Measurements from ENCODE around the gene BAIAP2L2.
"Not testable (repeated sequence)": the region's sequence is repeated elsewhere in the genome, so short reads cannot be mapped to it uniquely, and the experiment has no call there.

BAIAP2L2 gene

DNA sequence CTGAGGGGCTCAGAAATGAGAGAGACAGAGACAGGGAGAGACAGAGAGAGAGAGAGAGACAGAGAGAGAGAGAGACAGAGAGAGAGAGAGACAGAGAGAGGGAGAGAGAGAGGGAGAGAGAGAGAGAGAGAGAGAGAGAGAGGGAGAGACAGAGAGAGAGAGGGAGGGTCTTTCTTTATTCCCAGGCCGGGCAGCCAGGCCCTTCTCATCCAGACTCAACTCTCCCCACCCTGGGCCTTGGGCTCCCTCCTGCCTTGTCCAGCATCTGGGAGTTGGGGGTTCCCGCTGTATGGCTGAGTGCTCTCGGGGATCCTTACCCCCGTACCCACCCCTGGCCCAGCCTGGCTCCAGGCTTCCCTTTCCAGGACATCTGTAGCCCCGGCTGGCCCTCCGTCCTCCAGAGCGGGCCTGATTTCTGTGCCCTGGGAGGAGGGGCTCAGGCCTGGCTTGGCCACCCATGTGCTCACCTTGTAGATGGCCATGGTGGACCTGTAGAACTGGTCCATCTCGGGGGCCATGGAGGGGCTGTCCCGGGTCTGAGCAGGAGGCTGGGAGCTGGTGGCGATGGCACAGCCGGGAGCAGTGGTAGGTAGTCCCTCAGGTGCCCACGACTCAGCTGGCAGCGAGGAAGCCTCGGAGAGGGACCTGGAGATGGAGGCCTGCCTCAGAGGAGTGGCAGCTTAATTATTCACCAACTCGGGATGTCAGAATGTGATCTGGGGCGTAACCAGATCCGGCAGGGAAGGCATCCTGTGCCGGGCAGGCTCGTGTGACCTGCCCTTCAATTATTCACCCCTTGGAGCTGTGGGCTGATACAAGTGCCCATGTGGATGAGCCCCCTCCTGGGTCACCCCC lies at the start of gene BAIAP2L2:
BAIAP2L2 (minus strand) TSS at position 677 of the 855 bp plus-strand sequence; CDS start at position 518, 159 bp downstream.
- Mint-ChIP-seq H3K4me1 (peaks cover 4% of the 10 kb centered on the region), H3K27me3 (no peaks in the 10 kb centered on the region), H3K36me3 (peaks cover 6% of the 10 kb centered on the region), H3K9me3 (no peaks in the 10 kb centered on the region), H3K4me3 (no peak within 1 kb of the TSS), H3K27ac (peak within 1 kb of the TSS; percentile 83)

DNA sequence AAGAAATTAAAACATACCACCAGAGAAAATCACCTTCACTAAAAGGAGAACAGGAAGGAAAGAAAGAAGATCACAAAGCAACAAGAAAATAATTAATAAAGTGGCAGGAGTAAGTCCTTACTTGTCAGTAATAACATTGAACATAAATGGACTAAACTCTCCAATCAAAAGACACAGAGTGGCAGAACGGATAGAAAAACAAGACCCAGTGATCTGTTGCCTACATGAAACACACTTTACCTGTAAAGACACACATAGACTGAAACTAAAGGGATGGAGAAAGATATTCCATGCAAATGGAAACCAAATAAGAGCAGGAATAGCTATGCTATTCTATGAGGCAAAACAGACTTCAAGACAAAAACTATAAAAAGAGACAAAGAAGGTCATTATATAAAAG lies 45.2 kb upstream of the BAIAP2L2 start:
- H3K4me1 Mint-ChIP-seq, result peaks cover 13% of the 10 kb centered on the region
- no peaks in the 10 kb centered on the region for H3K27me3 Mint-ChIP-seq
- H3K27ac Mint-ChIP-seq, result no peak overlapping the region
- peaks cover 17% of the 10 kb centered on the region for H3K36me3 Mint-ChIP-seq
- no peaks in the 10 kb centered on the region for H3K9me3 Mint-ChIP-seq
- H3K4me3 Mint-ChIP-seq, result no peak overlapping the region

DNA sequence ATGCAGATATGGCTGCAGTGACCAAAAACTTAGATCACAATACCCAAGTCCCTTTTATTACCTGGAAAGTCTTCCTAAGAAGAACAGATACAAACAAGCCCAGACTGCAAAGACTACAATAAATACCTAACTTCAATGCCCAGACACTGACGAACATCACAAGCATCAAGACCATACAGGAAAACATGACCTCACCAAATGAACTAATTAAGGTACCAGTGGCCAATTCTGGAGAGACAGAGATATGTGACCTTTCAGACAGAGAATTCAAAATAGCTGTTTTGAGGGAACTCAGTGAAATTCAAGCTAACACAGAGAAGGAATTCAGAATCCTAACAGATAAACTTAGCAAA lies 44.1 kb upstream of the BAIAP2L2 start:
- Mint-ChIP-seq H3K4me1 (peaks cover 13% of the 10 kb centered on the region), H3K36me3 (peaks cover 13% of the 10 kb centered on the region)
- H3K9me3 Mint-ChIP-seq, H3K27me3 Mint-ChIP-seq, H3K4me3 Mint-ChIP-seq, H3K27ac Mint-ChIP-seq: not testable (repeated sequence)

- no peaks in the 10 kb centered on the region for H3K9me3 Mint-ChIP-seq
- H3K27ac Mint-ChIP-seq, result no peak overlapping the region
- H3K36me3 Mint-ChIP-seq, result peaks cover 15% of the 10 kb centered on the region
- H3K27me3 Mint-ChIP-seq, result no peaks in the 10 kb centered on the region
- H3K4me1 Mint-ChIP-seq, result peaks cover 16% of the 10 kb centered on the region
- no peak overlapping the region for H3K4me3 Mint-ChIP-seq
Observed at GRCh38 chr22:38153821-38154562, 43.5 kb upstream of the BAIAP2L2 start.

DNA sequence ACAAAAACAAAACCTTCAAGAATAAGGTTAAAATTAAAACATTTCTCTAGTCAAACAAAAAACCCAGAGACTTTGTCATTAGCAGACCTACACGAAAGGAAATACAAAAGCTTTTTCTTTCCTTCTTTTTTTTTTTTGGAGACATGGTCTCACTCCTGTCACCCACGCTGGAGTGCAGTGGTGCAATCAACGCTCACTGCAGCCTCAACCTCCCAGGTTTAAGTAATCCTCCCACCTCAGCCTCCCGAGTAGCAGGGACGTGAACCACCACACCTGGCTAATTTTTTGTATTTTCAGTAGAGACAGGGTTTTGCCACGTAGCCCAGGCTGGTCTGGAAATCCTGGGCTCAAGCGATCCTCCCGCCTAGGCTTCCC lies 40.6 kb upstream of the BAIAP2L2 start:
- Mint-ChIP-seq H3K4me1 (peaks cover 22% of the 10 kb centered on the region), H3K36me3 (peaks cover 15% of the 10 kb centered on the region)

DNA sequence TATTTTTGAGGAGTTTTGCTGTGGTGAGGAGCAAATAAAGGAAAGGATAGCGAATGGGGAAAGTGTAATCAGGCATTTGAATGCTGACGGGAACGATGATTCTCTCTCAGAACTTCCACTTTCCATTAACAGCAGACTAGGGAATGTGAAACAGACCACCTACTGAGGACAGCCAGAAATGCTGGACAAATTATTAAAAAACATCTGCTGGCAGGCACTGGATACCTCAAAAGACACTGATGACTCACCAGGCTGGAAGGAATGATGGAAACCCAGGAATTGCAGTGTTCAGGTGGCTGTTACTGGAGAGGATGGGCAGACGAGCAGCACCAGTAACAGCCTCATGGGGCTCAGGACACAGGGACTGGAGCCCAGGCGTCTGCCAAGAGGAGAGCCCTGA lies 37.8 kb upstream of the BAIAP2L2 start:
- Mint-ChIP-seq H3K9me3 (no peaks in the 10 kb centered on the region), H3K36me3 (peaks cover 16% of the 10 kb centered on the region), H3K27ac (no peak overlapping the region), H3K4me3 (no peak overlapping the region), H3K4me1 (peaks cover 19% of the 10 kb centered on the region), H3K27me3 (no peaks in the 10 kb centered on the region)

More for the DNA sequence above, 40.6 kb upstream of the BAIAP2L2 start:
- Mint-ChIP-seq H3K27me3 (no peaks in the 10 kb centered on the region), H3K27ac (no peak overlapping the region), H3K9me3 (no peaks in the 10 kb centered on the region), H3K4me3 (no peak overlapping the region)

DNA sequence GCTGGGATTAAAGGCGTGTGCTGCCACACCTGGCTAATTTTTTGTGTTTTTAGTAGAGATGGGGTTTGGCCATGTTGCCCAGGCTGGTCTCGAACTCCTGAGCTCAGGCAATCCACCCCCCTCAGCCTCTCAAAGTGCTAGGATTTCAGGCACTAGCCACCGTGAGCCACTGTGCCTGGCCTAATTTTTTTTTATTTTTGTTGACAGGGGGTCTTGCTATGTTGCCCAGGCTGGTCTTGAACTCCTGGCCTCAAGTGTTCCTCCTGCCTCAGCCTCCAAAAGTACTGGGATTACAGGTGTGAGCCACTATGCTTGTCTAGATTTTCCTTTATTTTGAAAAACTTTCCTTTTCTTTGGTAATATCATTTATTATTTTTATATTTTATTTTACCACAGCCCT lies 35.7 kb upstream of the BAIAP2L2 start:
- H3K9me3 Mint-ChIP-seq, H3K27ac Mint-ChIP-seq, H3K4me3 Mint-ChIP-seq, H3K27me3 Mint-ChIP-seq: not testable (repeated sequence)
- Mint-ChIP-seq H3K36me3 (peaks cover 12% of the 10 kb centered on the region), H3K4me1 (peaks cover 20% of the 10 kb centered on the region)

DNA sequence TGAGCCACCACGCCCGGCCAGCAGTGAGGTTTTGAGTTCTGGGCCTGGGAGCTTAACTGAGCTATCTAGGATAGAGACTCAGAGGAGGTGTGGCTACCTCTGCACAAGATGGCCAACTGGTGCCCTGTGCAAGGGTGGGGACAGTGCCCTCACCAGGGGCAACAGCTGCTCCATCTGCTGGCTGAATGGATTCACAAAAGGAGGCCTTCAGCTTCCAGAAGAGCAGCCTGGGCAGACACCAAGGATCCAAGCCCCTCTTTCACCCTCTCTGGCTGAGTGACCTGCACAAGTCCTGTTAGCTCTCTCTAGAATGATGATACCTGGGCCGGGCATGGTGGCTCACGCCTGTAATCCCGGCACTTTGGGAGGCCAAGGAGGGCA lies 33.5 kb upstream of the BAIAP2L2 start:
- H3K27me3 Mint-ChIP-seq, result no peaks in the 10 kb centered on the region
- peaks cover 16% of the 10 kb centered on the region for H3K4me1 Mint-ChIP-seq
- peaks cover 11% of the 10 kb centered on the region for H3K36me3 Mint-ChIP-seq
- H3K27ac Mint-ChIP-seq, result no peak overlapping the region
- H3K4me3 Mint-ChIP-seq, result no peak overlapping the region
- no peaks in the 10 kb centered on the region for H3K9me3 Mint-ChIP-seq

GRCh38 chr22:38142606-38143005 lies 32.1 kb upstream of the BAIAP2L2 start:
- Mint-ChIP-seq H3K4me3 (no peak overlapping the region), H3K27ac (no peak overlapping the region), H3K27me3 (no peaks in the 10 kb centered on the region), H3K9me3 (no peaks in the 10 kb centered on the region), H3K36me3 (peaks cover 7% of the 10 kb centered on the region), H3K4me1 (peaks cover 5% of the 10 kb centered on the region)

DNA sequence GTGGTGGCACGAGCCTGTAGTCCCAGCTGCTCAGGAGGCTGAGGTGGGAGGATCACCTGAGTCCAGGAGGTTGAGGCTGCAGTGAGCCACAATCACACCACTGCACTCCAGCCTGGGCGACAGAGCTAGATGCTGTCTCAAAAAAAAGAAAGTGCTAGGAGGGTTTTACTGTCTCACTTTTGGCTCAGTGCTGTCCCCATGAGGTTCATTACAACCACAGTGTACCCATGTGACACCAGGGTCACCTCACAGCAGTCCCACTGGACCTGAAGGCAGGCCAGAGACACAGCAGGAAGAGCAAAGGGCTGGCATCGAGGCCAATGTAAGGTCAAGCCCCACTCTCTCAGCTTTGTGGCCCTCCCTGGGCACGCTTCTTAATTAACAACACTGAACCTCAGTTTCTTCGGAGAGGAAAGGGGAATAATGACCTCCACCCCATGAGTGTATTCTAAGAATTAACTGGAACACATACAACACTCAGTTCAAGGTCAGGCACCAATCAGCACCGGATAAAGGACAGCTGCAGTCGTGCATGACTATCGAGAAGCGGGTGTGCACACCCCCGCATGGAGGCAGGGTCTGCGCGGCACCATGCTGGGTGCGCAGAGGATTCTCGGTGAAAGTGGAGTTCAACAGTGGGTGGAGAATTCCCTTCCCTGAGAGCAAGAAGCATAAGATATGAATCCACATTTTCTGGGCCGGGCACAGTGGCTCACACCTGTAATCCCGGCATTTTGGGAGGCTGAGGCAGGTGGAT lies 30.9 kb upstream of the BAIAP2L2 start:
- Mint-ChIP-seq H3K36me3 (peaks cover 7% of the 10 kb centered on the region), H3K27me3 (no peaks in the 10 kb centered on the region), H3K27ac (no peak overlapping the region), H3K4me3 (no peak overlapping the region), H3K9me3 (no peaks in the 10 kb centered on the region), H3K4me1 (peaks cover 4% of the 10 kb centered on the region)

DNA sequence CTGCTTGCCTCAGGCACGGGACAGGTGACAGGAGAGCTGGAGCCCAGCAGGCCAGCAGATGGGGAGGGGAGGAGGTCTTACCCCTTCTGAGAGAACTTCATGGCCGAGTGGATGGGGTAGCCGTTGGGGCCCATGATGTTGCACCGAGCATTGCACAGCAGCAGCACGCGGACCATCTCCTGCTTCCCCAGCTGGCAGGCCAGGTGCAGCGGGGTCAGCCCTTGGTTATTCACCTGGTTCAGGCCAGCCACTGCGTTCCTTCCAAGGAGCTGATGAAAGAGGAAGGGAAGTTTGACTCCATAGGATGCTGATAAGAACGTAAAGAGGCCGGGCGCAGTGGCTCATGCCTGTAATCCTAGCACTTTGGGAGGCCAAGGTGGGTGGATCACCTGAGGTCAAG lies 29.4 kb upstream of the BAIAP2L2 start:
- H3K27me3 Mint-ChIP-seq, result no peaks in the 10 kb centered on the region
- no peak overlapping the region for H3K4me3 Mint-ChIP-seq
- peaks cover 7% of the 10 kb centered on the region for H3K36me3 Mint-ChIP-seq

GRCh38 chr22:38138961-38139360 lies 28.5 kb upstream of the BAIAP2L2 start:
- Mint-ChIP-seq H3K4me3 (no peak overlapping the region), H3K36me3 (peaks cover 9% of the 10 kb centered on the region), H3K27ac (no peak overlapping the region), H3K27me3 (no peaks in the 10 kb centered on the region), H3K4me1 (peaks cover 4% of the 10 kb centered on the region), H3K9me3 (no peaks in the 10 kb centered on the region)

More for the DNA sequence above, 29.4 kb upstream of the BAIAP2L2 start:
- Mint-ChIP-seq H3K27ac (no peak overlapping the region), H3K4me1 (peaks cover 4% of the 10 kb centered on the region), H3K9me3 (no peaks in the 10 kb centered on the region)

DNA sequence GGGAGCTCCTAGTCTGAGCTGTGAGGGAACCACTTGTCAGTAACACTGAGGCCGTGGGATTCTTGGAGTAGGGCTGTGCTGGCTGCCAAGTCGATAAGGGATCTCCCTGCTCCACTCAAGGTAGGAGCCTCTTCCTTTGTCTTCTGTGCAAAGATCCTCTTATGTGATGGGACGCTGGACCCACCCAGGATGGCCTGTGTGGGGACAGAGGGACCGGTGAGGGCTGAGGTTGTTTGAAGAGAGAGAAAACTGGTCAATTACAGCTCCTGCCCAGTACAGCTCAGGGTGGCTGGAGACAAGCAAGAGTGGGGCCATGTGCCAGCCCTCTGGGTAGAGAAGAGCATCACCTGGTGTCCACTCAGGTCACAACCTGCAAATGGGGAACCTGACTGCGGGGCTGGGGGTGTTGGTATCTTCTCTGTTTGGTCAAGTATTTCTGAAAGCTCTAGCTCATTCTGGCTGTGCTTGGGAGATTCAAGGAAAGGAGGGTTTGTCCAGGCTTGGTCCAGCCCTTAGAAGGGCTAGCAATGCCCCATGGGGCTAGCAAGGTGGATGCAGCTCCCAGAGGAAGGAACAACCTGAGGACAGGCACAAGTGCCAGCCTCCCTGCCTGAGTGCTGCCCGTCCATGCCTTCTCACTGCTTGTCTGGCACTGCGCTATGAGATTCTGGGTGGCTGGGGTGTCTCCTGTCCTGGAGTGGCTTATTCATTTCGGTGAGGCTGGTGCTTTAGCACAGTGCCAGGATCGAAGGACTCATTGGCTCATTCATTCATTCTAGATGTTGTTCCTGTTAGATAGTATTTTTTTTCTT lies 27.6 kb upstream of the BAIAP2L2 start:
- H3K4me3 Mint-ChIP-seq, result no peak overlapping the region
- no peaks in the 10 kb centered on the region for H3K9me3 Mint-ChIP-seq
- no peaks in the 10 kb centered on the region for H3K4me1 Mint-ChIP-seq
- peaks cover 6% of the 10 kb centered on the region for H3K36me3 Mint-ChIP-seq
- H3K27ac Mint-ChIP-seq, result no peak overlapping the region
- H3K27me3 Mint-ChIP-seq, result no peaks in the 10 kb centered on the region

DNA sequence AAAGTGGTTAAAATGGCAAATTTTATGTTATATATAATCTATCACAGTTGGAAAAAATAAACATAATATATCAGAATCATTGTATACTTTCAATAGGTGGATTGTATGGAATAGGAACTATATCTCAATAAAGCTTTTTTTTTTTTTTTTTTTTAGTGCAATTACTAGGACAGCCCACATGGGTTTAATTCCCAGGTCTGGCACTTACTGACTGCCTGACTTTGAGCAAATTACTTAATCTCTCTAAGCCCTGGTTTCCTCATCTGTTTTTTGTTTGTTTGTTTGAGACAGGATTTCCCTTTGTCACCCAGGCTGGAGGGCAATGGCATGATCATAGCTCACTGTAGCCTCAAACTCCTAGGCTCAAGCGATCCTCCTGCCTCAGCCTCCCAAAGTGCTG lies 26.1 kb upstream of the BAIAP2L2 start:
- Mint-ChIP-seq H3K27ac (no peak overlapping the region), H3K9me3 (no peaks in the 10 kb centered on the region), H3K36me3 (peaks cover 8% of the 10 kb centered on the region), H3K4me1 (no peaks in the 10 kb centered on the region), H3K27me3 (no peaks in the 10 kb centered on the region), H3K4me3 (no peak overlapping the region)

GRCh38 chr22:38135133-38135706 lies 24.7 kb upstream of the BAIAP2L2 start:
- H3K9me3 Mint-ChIP-seq, result no peaks in the 10 kb centered on the region
- H3K27ac Mint-ChIP-seq, result no peak overlapping the region
- H3K36me3 Mint-ChIP-seq, result peaks cover 8% of the 10 kb centered on the region
- H3K27me3 Mint-ChIP-seq, result no peaks in the 10 kb centered on the region
- H3K4me1 Mint-ChIP-seq, result no peaks in the 10 kb centered on the region
- no peak overlapping the region for H3K4me3 Mint-ChIP-seq

Data from activated naive CD4-positive, alpha-beta T cell treated with anti-CD3 and anti-CD28 coated beads, Interleukin-2, amount 50 U/mL, for 24 hours (primary cell).